H1 (cell line): ENCODE data around the gene LRRTM4. TPM values are rescaled to one million over a fixed set of nuclear protein-coding genes. Genes with fewer than 3 reads are reported as not detected.

Experiments
- CTCF ChIA-PET: fragments of 300-600 bp; sonication (Branson Sonifier 250); formaldehyde crosslinking; loops from one replicate; lab custom pipeline; 2021; ENCODE audit not compliant: partially characterized antibody; lab: Charles Lee
- POLR2A ChIA-PET: fragments of 300-600 bp; sonication (Branson Sonifier 250); formaldehyde crosslinking; loops from one replicate; lab custom pipeline; 2021; ENCODE audit warnings: inconsistent platforms; ENCODE audit not compliant: partially characterized antibody; lab: Charles Lee
- DNase-seq, 2 experiments: peaks; one replicate each; pipeline versions ENCODE4 v3.0.0 to v3.0.0-alpha.2; 2010 to 2022; ENCODE audit warnings: low spot score in 2 of 2, low read depth in 1 of 2, mixed read lengths in 1 of 2
- FAIRE-seq: peaks from 2 replicates; lab custom pipeline; 2011; peaks lifted over from hg19 to GRCh38; lab: Jason Lieb, UNC
- H2AFZ ChIP-seq: 2 replicates; pipeline ENCODE4 v1.8.1; 2012; ENCODE audit warnings: low read length, inconsistent platforms
- H2AK5ac ChIP-seq: 2 replicates; pipeline ENCODE4 v1.6.1; 2013; ENCODE audit warnings: low read depth, low read length
- H2BK120ac ChIP-seq: replicated peaks from 2 replicates; pipeline ENCODE3; 2013; ENCODE audit warnings: low read depth, low read length, inconsistent platforms
- H2BK12ac ChIP-seq: 2 replicates; pipeline ENCODE4 v1.6.1; 2013; ENCODE audit warnings: low read depth, low read length
- H2BK15ac ChIP-seq: 2 replicates; pipeline ENCODE4 v1.6.1; 2013; ENCODE audit warnings: low read length
- H2BK20ac ChIP-seq: 2 replicates; pipeline ENCODE4 v1.6.1; 2013; ENCODE audit warnings: low read length
- H2BK5ac ChIP-seq: 2 replicates; pipeline ENCODE4 v1.6.1; 2013; ENCODE audit warnings: low read depth, low read length
- H3K14ac ChIP-seq: 2 replicates; pipeline ENCODE4 v1.6.1; 2013; ENCODE audit warnings: inconsistent platforms; ENCODE audit not compliant: insufficient read length
- H3K18ac ChIP-seq: 2 replicates; pipeline ENCODE4 v1.6.1; 2013; ENCODE audit warnings: low read length; ENCODE audit errors: extremely low read depth
- H3K23ac ChIP-seq: 2 replicates; pipeline ENCODE4 v1.6.1; 2013; ENCODE audit warnings: inconsistent platforms; ENCODE audit not compliant: insufficient read length
- H3K23me2 ChIP-seq: 2 replicates; pipeline ENCODE4 v1.6.1; 2013; ENCODE audit warnings: low read depth, low read length
- H3K27ac ChIP-seq: 2 replicates; pipeline ENCODE4 v1.6.1; 2011; ENCODE audit warnings: low read depth, low read length, inconsistent platforms
- H3K27me3 ChIP-seq, 4 experiments: replicated peaks in 1 of 4; 1 replicate in 1 of 4; 2 replicates in 3 of 4; pipeline versions ENCODE4 v1.6.1 to v1.8.1; 2011 to 2013; ENCODE audit warnings: low read length in 3 of 4, mild to moderate bottlenecking in 3 of 4, inconsistent platforms in 2 of 4, mixed read lengths in 2 of 4, moderate library complexity in 1 of 4; ENCODE audit not compliant: control insufficient read depth in 3 of 4, insufficient read depth in 3 of 4; ENCODE audit errors: extremely low read depth in 1 of 4
- H3K36me3 ChIP-seq, 4 experiments: 2 replicates each; pipeline versions ENCODE4 v1.6.1 to v1.8.1; 2011 to 2013; ENCODE audit warnings: mild to moderate bottlenecking in 4 of 4, low read length in 3 of 4, moderate library complexity in 2 of 4, control low read depth in 1 of 4, inconsistent platforms in 1 of 4; ENCODE audit not compliant: insufficient read depth in 4 of 4, control insufficient read depth in 2 of 4
- H3K4ac ChIP-seq: replicated peaks from 2 replicates; pipeline ENCODE3; 2013; ENCODE audit warnings: low read length, low read depth, mixed read lengths, inconsistent platforms; ENCODE audit not compliant: insufficient read length
- H3K4me1 ChIP-seq, 4 experiments: replicated peaks in 1 of 4; 1 replicate in 1 of 4; 2 replicates in 3 of 4; pipeline versions ENCODE4 v1.6.1 to v1.8.1; 2011 to 2013; ENCODE audit warnings: low read length in 3 of 4, inconsistent platforms in 2 of 4, mixed read lengths in 1 of 4; ENCODE audit not compliant: insufficient read depth in 4 of 4, control insufficient read depth in 3 of 4
- H3K4me2 ChIP-seq, 2 experiments: 2 replicates each; pipeline versions ENCODE4 v1.6.1 to v1.8.1; 2011 to 2013; ENCODE audit warnings: low read depth in 2 of 2, low read length in 2 of 2, control low read depth in 1 of 2, inconsistent platforms in 1 of 2, mild to moderate bottlenecking in 1 of 2; ENCODE audit not compliant: insufficient read depth in 1 of 2
- H3K4me3 ChIP-seq, 4 experiments: fragments of 200-600, 300-600 bp in 1 of 4; sonication (generic), shearing (Covaris generic), sonication (Bioruptor Twin) in 1 of 4; 2 replicates each; pipeline versions ENCODE4 v1.5.1 to v1.8.1; 2011 to 2016; ENCODE audit warnings: low read length in 4 of 4, low read depth in 3 of 4, control low read depth in 2 of 4, inconsistent platforms in 2 of 4, mild to moderate bottlenecking in 2 of 4, mixed read lengths in 1 of 4, moderate library complexity in 1 of 4; ENCODE audit not compliant: insufficient read depth in 2 of 4; ENCODE audit errors: extremely low read depth in 1 of 4
- H3K56ac ChIP-seq: replicated peaks from 2 replicates; pipeline ENCODE3; 2013; ENCODE audit warnings: low read depth, mild to moderate bottlenecking, mixed read lengths, low read length, inconsistent platforms; ENCODE audit not compliant: insufficient read length
- H3K79me1 ChIP-seq: 2 replicates; pipeline ENCODE4 v1.6.1; 2013; ENCODE audit warnings: low read depth, low read length, control low read depth
- H3K79me2 ChIP-seq, 2 experiments: 2 replicates each; pipeline versions ENCODE4 v1.6.1 to v1.8.1; 2012 to 2013; ENCODE audit warnings: low read length in 2 of 2, mild to moderate bottlenecking in 2 of 2, inconsistent platforms in 1 of 2; ENCODE audit not compliant: insufficient read depth in 2 of 2, control insufficient read depth in 1 of 2
- H3K9ac ChIP-seq, 4 experiments: replicated peaks in 1 of 4; 1 replicate in 1 of 4; 2 replicates in 3 of 4; pipeline versions ENCODE4 v1.6.1 to v1.8.1; 2011 to 2013; ENCODE audit warnings: low read depth in 3 of 4, low read length in 3 of 4, control low read depth in 2 of 4, mild to moderate bottlenecking in 2 of 4, moderate library complexity in 2 of 4, inconsistent platforms in 1 of 4; ENCODE audit errors: extremely low read depth in 1 of 4
- H3K9me3 ChIP-seq, 2 experiments: 2 replicates each; pipeline versions ENCODE4 v1.6.1 to v1.8.1; 2012 to 2013; ENCODE audit warnings: mild to moderate bottlenecking in 2 of 2, moderate library complexity in 2 of 2, control low read depth in 1 of 2, inconsistent platforms in 1 of 2, low read depth in 1 of 2, low read length in 1 of 2, mixed read lengths in 1 of 2; ENCODE audit not compliant: insufficient read depth in 2 of 2
- H4K20me1 ChIP-seq, 2 experiments: replicated peaks in 1 of 2; 2 replicates each; pipeline versions ENCODE3 to v1.8.1; 2011 to 2013; ENCODE audit warnings: inconsistent platforms in 2 of 2, low read length in 2 of 2, mild to moderate bottlenecking in 1 of 2; ENCODE audit not compliant: insufficient read depth in 2 of 2, control insufficient read depth in 1 of 2
- H4K5ac ChIP-seq: 2 replicates; pipeline ENCODE4 v1.6.1; 2013; ENCODE audit warnings: low read length, low read depth, mixed read lengths, inconsistent platforms; ENCODE audit not compliant: insufficient read length
- H4K8ac ChIP-seq: 2 replicates; pipeline ENCODE4 v1.8.0; 2013; ENCODE audit warnings: mild to moderate bottlenecking, moderate library complexity, low read length, inconsistent platforms; ENCODE audit not compliant: insufficient read depth; ENCODE audit errors: extremely low read depth
- H4K91ac ChIP-seq: replicated peaks from 2 replicates; pipeline ENCODE3; 2013; ENCODE audit warnings: low read length, mixed read lengths, inconsistent platforms; ENCODE audit not compliant: insufficient read length
- BRCA1 ChIP-seq: IDR thresholded peaks from 2 replicates; pipeline ENCODE4 v1.6.1; 2012; ENCODE audit warnings: low read depth, low read length, improper control_type of control experiment
- CBX8 ChIP-seq: fragments of 300-800, 300-1000 bp; sonication (generic); IDR thresholded peaks from 2 replicates; pipeline ENCODE4 v1.7.1; 2016; ENCODE audit warnings: low read depth, low read length, borderline replicate concordance
- HDAC2 ChIP-seq, 2 experiments: fragments of 300-600 bp in 1 of 2; sonication (generic) in 1 of 2; IDR thresholded peaks; 2 replicates each; pipeline ENCODE4 v1.6.1; 2011 to 2012; ENCODE audit warnings: low read depth in 2 of 2, low read length in 2 of 2, mild to moderate bottlenecking in 2 of 2, moderate library complexity in 2 of 2, borderline replicate concordance in 1 of 2, inconsistent platforms in 1 of 2
- HDAC6 ChIP-seq: IDR thresholded peaks from one replicate; pipeline ENCODE4 v1.7.1; 2012; ENCODE audit warnings: low read depth, mild to moderate bottlenecking, inconsistent platforms, low read length, moderate library complexity
- KDM5A ChIP-seq: fragments of 200-600 bp; IDR thresholded peaks from 2 replicates; pipeline ENCODE4 v1.7.1; 2012; ENCODE audit warnings: mild to moderate bottlenecking, low read length, inconsistent platforms, mixed read lengths
- MAFK ChIP-seq: IDR thresholded peaks from 2 replicates; pipeline ENCODE4 v1.6.1; 2012; ENCODE audit warnings: low read depth, mild to moderate bottlenecking, improper control_type of control experiment, low read length
- NANOG ChIP-seq: IDR thresholded peaks from 2 replicates; pipeline ENCODE4 v1.6.1; 2011; ENCODE audit warnings: low read length, low read depth, mild to moderate bottlenecking, inconsistent platforms; ENCODE audit not compliant: insufficient read depth, poor library complexity, severe bottlenecking
- NRF1 ChIP-seq: IDR thresholded peaks from 2 replicates; pipeline ENCODE4 v1.6.1; 2011; ENCODE audit warnings: mild to moderate bottlenecking, low read depth, low read length, improper control_type of control experiment
- SAP30 ChIP-seq: fragments of 300-600 bp; sonication (generic); IDR thresholded peaks from 2 replicates; pipeline ENCODE4 v1.7.1; 2012; ENCODE audit warnings: low read length, moderate library complexity, mild to moderate bottlenecking, inconsistent platforms; ENCODE audit not compliant: insufficient read depth, insufficient replicate concordance
- SP2 ChIP-seq: IDR thresholded peaks from 2 replicates; pipeline ENCODE4 v1.6.1; 2012; ENCODE audit warnings: mild to moderate bottlenecking, low read length, inconsistent platforms
- TBP ChIP-seq: IDR thresholded peaks from 2 replicates; pipeline ENCODE4 v1.6.1; 2011; ENCODE audit warnings: low read depth, low read length, improper control_type of control experiment
- WGBS, 2 experiments: shearing (Covaris generic) in 1 of 2; methylation state at CpG; one replicate each; pipeline versions ENCODE4 v1.1.6 to v1.1.7; 2013 to 2015; ENCODE audit warnings: low lambda C conversion rate in 2 of 2, mixed read lengths in 2 of 2, inconsistent platforms in 1 of 2, low coverage in 1 of 2, missing lambda C conversion rate in 1 of 2; ENCODE audit not compliant: insufficient replicate concordance in 2 of 2, insufficient coverage in 1 of 2, insufficient read length in 1 of 2; ENCODE audit errors: extremely low coverage in 1 of 2, missing lambda C conversion rate in 1 of 2; 5-methylcytosine and 5-hydroxymethylcytosine counted together
- polyA plus RNA-seq, 7 experiments: library from polyadenylated mRNA; depleted of rRNA in 3 of 7; stranded (reverse) in 5 of 7; unstranded in 2 of 7; fragments of >200 nt in 5 of 7; fragments of 200-250 nt in 2 of 7; gene quantifications; 1 replicate in 5 of 7; 2 replicates in 1 of 7; 4 replicates in 1 of 7; pipeline versions ENCODE4 v1.2.1 to v1.2.3, GENCODE V29; 2011 to 2013; ENCODE audit warnings: missing spikeins in 2 of 7, mixed read lengths in 2 of 7
- total RNA-seq: library from RNA; stranded (reverse); fragmentation: NEBNext Ultra II Directional; extraction: Animal tissue kit (Norgen Biotek cat#: 25700); gene quantifications from 2 replicates; pipeline ENCODE4 v1.2.1, GENCODE V29; 2021
- TF ChIP-seq, protein P1 (sequence below), 3 experiments: IDR thresholded peaks; 1 replicate in 2 of 3; 2 replicates in 1 of 3; pipeline versions ENCODE4 v1.5.1 to v1.6.1; 2011; ENCODE audit warnings: low read length in 3 of 3, mild to moderate bottlenecking in 3 of 3, inconsistent platforms in 2 of 3, low read depth in 1 of 3, moderate library complexity in 1 of 3; ENCODE audit not compliant: insufficient read depth in 1 of 3; ENCODE audit errors: control extremely low read depth in 1 of 3

Gene LRRTM4
- total and polyA plus RNA-seq, 2 of the 8 experiments (the other 6 are each of a cell fraction or from before 2014, with no cell fraction given) = 3.6 to 9.5 TPM

DNA sequence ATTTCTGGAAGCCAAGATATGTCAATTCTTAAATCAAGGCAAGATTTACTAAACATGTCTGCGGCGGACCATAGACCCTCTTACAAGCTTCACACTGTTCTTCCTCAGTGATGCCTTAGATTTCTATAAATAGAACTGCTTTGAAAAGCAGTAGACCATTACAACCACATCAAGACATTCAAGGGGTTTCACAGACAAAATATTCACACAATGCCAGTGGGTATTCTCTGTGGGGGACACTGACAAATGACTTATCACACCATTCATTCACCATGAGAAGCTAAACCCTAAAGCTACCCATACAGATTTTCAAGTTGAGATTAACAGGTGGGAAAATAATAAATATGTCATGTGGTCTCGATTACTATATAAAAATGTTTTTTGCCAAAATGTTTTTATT is 15.9 kb upstream of the LRRTM4 start:
- H2BK5ac ChIP-seq = no peak overlapping the region
- no peaks in the 10 kb centered on the region for H3K23me2 ChIP-seq
- no peaks in the 10 kb centered on the region for H3K27me3 ChIP-seq
- no peak overlapping the region for H3K18ac ChIP-seq
- H4K20me1 ChIP-seq = no peaks in the 10 kb centered on the region
- no peaks in the 10 kb centered on the region for H3K4me1 ChIP-seq
- no peak overlapping the region for H4K8ac ChIP-seq
- FAIRE-seq (no peak), DNase-seq (no peak)
- no peaks in the 10 kb centered on the region for H3K79me1 ChIP-seq
- ChIA-PET POLR2A (interaction anchor here (0.6 kb wide), 1 partner anchor 51 kb away, joined by 3 read pairs; no protein-coding TSS in a partner anchor), CTCF (no interaction called here)
- no peak overlapping the region for H3K14ac ChIP-seq
- H2BK120ac ChIP-seq = no peak overlapping the region
- H3K27ac ChIP-seq = no peak overlapping the region
- H2BK15ac ChIP-seq = no peak overlapping the region
- no peak overlapping the region for H2BK20ac ChIP-seq
- H3K9me3 ChIP-seq = 0 out of 4 replicates have a peak, but pooled peaks cover 0 to 5% of the 10 kb centered on the region in 2 experiments
- H3K79me2 ChIP-seq = no peaks in the 10 kb centered on the region
- H4K91ac ChIP-seq = no peak overlapping the region
- no peak overlapping the region for H3K9ac ChIP-seq
- H3K23ac ChIP-seq = no peak overlapping the region
- H3K4me2 ChIP-seq = no peak overlapping the region
- no peak overlapping the region for H4K5ac ChIP-seq
- H3K4ac ChIP-seq = no peak overlapping the region
- H3K36me3 ChIP-seq = no peaks in the 10 kb centered on the region
- TF ChIP-seq, protein P1, sequence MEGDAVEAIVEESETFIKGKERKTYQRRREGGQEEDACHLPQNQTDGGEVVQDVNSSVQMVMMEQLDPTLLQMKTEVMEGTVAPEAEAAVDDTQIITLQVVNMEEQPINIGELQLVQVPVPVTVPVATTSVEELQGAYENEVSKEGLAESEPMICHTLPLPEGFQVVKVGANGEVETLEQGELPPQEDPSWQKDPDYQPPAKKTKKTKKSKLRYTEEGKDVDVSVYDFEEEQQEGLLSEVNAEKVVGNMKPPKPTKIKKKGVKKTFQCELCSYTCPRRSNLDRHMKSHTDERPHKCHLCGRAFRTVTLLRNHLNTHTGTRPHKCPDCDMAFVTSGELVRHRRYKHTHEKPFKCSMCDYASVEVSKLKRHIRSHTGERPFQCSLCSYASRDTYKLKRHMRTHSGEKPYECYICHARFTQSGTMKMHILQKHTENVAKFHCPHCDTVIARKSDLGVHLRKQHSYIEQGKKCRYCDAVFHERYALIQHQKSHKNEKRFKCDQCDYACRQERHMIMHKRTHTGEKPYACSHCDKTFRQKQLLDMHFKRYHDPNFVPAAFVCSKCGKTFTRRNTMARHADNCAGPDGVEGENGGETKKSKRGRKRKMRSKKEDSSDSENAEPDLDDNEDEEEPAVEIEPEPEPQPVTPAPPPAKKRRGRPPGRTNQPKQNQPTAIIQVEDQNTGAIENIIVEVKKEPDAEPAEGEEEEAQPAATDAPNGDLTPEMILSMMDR (IDR thresholded peaks at IDR 0.05; ENCODE audit: control extremely low read depth in 1 of 3, insufficient read depth in 1 of 3, low read depth in 1 of 3, low read length in 3 of 3) = no peak
- no peak for TF ChIP-seq HDAC2 (IDR thresholded peaks at IDR 0.05; ENCODE audit: borderline replicate concordance in 1 of 2, low read depth in 2 of 2, low read length in 2 of 2)
- TF ChIP-seq BRCA1 = no peak
- no peak for TF ChIP-seq CBX8
- no peak for TF ChIP-seq NANOG
- TF ChIP-seq SAP30 = no peak
- no peak for TF ChIP-seq NRF1
- TF ChIP-seq HDAC6 = no peak
- no peak for TF ChIP-seq KDM5A
- TF ChIP-seq TBP = no peak
- no peak for TF ChIP-seq SP2
- no peak for TF ChIP-seq MAFK
- H2AFZ ChIP-seq = no peak overlapping the region
- H2BK12ac ChIP-seq = no peak overlapping the region
- H2AK5ac ChIP-seq = no peak overlapping the region
- H3K4me3 ChIP-seq = no peak overlapping the region
- H3K56ac ChIP-seq = no peak overlapping the region
- WGBS, 2 experiments = 90% methylated on average over 3 of the region's 3 CpGs; no CpG with 5 or more reads in 1 of the 2 experiments
